Transverse colon (tissue), 3 donors: ENCODE measurements around the gene RASA4B.
"Not testable (repeated sequence)": the region's sequence is repeated elsewhere in the genome, so short reads cannot be mapped to it uniquely, and the experiment has no call there.

Experiments
- CTCF ChIP-seq, 5 experiments: fragments of 200-600 bp in 3 of 5; fragments of 450-650 bp in 2 of 5; sonication (generic) in 3 of 5; IDR thresholded peaks; 1 replicate in 2 of 5; 2 replicates in 3 of 5; pipeline ENCODE4 v1.5.1; 2016 to 2017; ENCODE audit warnings: antibody characterized with exemption in 5 of 5, inconsistent platforms in 3 of 5, mild to moderate bottlenecking in 2 of 5, moderate library complexity in 1 of 5
- POLR2A ChIP-seq: fragments of 450-650 bp; IDR thresholded peaks from one replicate; pipeline ENCODE4 v1.6.1; 2016; ENCODE audit warnings: antibody characterized with exemption, mild to moderate bottlenecking, moderate library complexity

DNA sequence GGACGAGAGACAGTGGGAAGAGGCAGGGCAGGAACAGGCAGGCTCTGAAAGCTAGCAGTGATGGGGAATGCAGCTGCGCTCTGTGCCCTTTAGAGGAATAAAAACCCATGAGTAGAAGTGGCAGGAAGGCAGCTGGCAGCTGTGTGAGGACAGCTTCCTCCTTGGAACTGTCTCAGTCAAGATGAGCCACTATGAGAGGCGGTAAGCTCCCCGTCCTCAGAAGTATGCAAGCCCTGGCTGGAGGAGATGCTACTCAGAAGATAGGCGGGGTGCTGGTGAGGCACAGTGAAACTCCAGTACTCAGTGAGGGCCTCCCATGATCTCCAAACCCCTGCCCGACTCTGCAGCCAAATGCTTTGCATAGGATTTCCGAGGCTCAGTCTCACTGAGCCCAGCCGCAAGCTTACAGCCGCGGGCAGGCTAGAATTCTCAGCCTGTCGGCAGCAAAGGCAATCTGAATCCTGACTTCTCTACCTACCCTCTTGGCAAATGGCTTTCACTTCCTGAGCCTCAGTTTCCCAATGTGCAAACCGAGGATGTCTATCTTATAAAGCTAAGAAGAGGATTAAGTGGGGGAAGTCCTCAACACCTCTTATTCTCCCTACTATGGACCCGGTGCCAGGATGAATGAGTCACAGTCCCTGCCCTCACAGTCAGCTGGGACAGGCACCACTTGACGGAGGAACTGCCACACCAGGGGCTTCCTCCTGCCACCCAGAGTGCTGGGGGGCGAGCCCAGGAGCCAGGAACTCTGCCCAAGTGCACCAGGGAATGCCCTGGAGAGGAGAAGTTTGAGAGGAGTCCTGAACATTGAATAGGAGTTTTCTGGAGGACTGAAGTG, 2.5 kb downstream of the RASA4B start:
- not testable (repeated sequence) for TF ChIP-seq CTCF (IDR thresholded peaks at IDR 0.05); POLR2A
